Astrocyte (in vitro differentiated cells and primary cell): Measurements from ENCODE around the gene SNAP25.

Experiments used
- CTCF ChIP-seq: IDR thresholded peaks from 2 replicates; pipeline ENCODE4 v1.5.1; 2011; ENCODE audit warnings: low read depth, mild to moderate bottlenecking, inconsistent platforms, low read length, moderate library complexity; ENCODE audit not compliant: insufficient read depth
- EZH2 ChIP-seq: IDR thresholded peaks from 2 replicates; pipeline ENCODE4 v1.6.1; 2012; ENCODE audit warnings: mild to moderate bottlenecking, low read length, inconsistent platforms; ENCODE audit not compliant: insufficient read depth

- TF ChIP-seq EZH2 (no peak), CTCF (no peak)
These were observed 101.2 kb downstream of the SNAP25 start for GRCh38 chr20:10319855-10320254.
